GM18868 (cell line): ENCODE data around the gene RNMT.
A peak's percentile ranks its signal among the peaks of the same experiment; 100 is the strongest.

Experiments
- ATAC-seq: cut with Tn5 transposase; IDR thresholded peaks from one replicate; pipeline ENCODE4 v1.9.1; 2021; ENCODE audit warnings: mild to moderate bottlenecking, moderate library complexity; ENCODE audit not compliant: unreplicated experiment

Gene RNMT

GRCh38 chr18:13809531-13810255 is 83.2 kb downstream of the RNMT start:
- ATAC-seq = no peak

GRCh38 chr18:13810950-13811485 is 84.5 kb downstream of the RNMT start:
- ATAC-seq = no peak

GRCh38 chr18:13811993-13812392 is 85.5 kb downstream of the RNMT start:
- peak; percentile 62 for ATAC-seq

GRCh38 chr18:13813271-13813849 is 86.9 kb downstream of the RNMT start:
- ATAC-seq = peak; percentile 81
